GM10266 (cell line): ENCODE results near the gene STX8.

Experiments used
- DNase-seq: peaks from one replicate; pipeline ENCODE4 v3.0.0; 2012; ENCODE audit errors: extremely low spot score
- TF ChIP-seq, protein P1 (sequence below): IDR thresholded peaks from 2 replicates; pipeline ENCODE4 v1.5.1; 2012; ENCODE audit warnings: mild to moderate bottlenecking, low read depth; ENCODE audit not compliant: control insufficient read depth, insufficient read depth; ENCODE audit errors: missing control alignments

Gene STX8

DNA sequence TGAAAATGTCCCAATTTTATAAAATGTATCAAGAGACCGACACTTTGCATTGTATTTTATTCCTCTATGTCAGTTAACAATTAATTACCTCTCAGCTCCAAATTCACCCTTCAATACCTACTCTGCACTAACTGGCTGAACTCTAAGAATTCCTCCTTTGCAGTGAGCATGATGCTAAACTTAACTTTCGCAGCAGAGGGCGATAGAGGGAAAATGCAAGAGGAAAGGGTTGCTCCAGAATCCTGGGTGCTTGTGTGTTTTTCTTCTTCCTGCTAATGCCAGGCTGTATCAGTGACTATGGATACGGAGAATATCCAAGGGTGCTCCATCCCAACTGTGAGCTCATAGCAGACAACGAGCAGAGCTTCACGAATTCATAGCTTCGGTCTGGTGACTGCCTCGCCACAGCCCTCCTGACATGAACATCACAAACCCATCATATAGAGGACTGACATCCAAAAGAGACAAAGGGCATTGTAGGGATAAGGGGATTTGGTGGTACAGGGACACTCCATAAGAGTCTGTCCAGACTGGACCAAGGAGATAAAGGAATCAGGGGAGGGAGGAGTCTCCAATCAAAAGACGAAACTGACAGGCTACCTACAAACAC lies 172.9 kb downstream of the STX8 start:
- peak; percentile 19 for DNase-seq
- TF ChIP-seq, protein P1, sequence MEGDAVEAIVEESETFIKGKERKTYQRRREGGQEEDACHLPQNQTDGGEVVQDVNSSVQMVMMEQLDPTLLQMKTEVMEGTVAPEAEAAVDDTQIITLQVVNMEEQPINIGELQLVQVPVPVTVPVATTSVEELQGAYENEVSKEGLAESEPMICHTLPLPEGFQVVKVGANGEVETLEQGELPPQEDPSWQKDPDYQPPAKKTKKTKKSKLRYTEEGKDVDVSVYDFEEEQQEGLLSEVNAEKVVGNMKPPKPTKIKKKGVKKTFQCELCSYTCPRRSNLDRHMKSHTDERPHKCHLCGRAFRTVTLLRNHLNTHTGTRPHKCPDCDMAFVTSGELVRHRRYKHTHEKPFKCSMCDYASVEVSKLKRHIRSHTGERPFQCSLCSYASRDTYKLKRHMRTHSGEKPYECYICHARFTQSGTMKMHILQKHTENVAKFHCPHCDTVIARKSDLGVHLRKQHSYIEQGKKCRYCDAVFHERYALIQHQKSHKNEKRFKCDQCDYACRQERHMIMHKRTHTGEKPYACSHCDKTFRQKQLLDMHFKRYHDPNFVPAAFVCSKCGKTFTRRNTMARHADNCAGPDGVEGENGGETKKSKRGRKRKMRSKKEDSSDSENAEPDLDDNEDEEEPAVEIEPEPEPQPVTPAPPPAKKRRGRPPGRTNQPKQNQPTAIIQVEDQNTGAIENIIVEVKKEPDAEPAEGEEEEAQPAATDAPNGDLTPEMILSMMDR = peak; percentile 53

DNA sequence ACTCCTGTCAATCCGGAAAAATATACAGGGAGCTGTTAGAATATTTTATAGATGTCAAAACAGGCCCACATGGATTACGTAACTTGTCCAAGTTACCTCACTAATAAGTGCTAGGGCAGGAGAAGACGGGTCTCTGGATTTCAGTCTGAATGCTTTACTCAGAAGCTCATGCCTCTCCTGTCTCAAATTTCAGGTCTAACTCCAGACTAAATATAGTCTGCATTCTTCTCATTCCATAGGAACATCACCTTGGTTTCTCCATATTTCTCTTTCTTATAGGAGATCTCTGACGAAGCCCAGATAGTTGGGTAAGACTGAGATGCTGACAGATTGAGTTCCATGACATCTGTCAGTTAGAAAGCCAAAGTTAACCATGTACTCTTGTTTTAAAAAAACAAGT lies 174.2 kb downstream of the STX8 start:
- TF ChIP-seq, protein P1 = no peak

DNA sequence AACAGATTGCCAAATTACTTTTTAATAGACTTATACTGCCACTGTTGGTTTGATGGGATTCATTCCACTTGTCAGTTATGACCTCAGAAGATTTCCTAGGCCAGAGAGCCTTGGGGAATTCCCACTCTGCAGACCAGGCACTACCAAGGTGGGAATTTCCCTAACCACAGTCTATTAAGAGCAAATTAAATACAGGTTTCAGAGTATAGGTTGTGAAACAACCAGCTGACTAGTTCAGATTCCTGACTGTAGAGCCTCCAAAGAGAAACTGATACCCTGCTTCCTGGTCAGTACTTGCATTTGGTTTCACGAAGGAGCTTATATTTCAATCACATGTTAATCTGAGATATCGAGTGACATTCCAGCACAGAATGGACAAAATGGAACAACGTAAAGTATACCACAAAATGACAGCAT lies 186.5 kb downstream of the STX8 start:
- peak; percentile 53 for DNase-seq

More for the DNA sequence above, 174.2 kb downstream of the STX8 start:
- no peak for DNase-seq

DNA sequence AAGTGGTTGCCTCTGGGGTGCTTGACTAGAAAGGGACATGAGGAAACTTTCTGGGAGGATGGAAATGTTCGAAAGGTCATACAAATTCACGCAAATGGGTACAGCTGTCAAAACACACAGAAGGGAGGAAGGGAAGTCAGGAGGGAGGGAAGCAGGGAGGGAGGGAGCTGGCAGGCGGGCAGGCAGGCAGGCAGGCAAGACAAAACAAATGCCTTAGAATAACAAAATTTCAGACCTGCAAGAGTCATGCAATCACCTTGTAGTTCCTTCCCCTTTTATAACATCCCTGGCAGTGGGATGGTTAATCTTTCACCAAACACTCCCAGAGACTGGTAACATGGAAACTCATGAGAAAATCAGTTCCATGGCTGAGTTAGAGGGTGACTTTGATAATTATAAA lies 189.2 kb downstream of the STX8 start:
- no peak for DNase-seq
- TF ChIP-seq, protein P1 = no peak

More for the DNA sequence above, 186.5 kb downstream of the STX8 start:
- TF ChIP-seq, protein P1 = no peak

DNA sequence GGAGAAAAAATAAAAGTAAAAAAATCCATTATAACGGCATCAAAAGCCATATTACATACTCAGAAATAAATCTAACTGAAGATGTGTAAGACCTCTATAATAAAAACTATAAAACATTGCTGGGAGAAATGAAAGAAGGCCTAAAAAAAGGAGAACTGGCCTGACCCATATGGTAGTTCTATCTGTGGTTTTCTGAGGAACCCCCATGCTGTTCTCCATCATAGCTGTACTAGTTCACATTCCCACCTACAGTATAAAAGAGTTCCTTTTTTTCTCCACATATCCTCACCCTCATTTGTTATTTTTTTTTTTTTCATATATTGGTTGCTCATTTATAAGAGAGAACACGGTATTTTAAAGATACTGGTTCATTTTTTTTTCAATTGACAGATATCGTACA lies 191.8 kb downstream of the STX8 start:
- TF ChIP-seq, protein P1 = no peak
- no peak for DNase-seq

DNA sequence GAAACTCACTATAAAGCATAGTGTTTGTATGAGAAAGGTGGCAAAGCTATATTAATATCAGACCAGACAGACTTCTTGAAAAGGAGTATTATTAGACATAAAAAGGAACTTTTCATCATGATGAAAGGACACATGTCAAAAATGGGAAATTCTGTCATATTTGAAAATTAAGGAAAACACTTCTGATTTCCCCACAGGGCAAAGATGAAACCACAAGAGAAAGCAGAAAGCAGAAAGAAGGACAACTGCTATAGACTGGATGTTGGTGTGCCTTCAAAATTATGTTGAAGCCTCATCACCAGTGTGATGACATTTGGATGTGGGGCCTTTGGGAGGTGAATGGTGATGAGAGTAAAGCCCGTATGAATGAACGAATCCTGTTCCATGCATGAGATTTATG lies 193.0 kb downstream of the STX8 start:
- TF ChIP-seq, protein P1 = no peak
- DNase-seq = no peak

DNA sequence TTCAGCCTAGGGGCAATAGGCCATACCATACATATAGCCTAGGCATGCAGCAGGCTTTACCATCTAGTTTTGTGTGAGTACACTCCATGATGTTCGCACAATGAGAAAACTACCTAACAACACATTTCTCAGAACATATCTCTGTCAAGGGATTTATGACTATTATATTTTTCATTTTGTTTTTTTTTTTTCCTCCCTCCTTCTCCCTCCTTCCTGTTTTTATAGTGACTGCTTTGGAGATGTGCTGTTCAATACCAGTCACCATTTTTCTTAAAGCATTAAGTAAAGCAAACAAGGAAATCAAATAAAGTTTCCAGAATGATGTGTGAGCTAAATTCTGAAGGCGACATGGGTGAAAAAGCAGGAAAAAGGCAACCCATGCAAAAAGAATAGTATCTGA lies 194.6 kb downstream of the STX8 start:
- no peak for DNase-seq
- TF ChIP-seq, protein P1 = no peak
